GM19452 (cell line): ENCODE measurements around the gene OR11G2.
"Not testable (repeated sequence)": the region's sequence is repeated elsewhere in the genome, so short reads cannot be mapped to it uniquely, and the experiment has no call there.

Experiments used
- ATAC-seq: cut with Tn5 transposase; IDR thresholded peaks from one replicate; pipeline ENCODE4 v1.9.1; 2021; ENCODE audit not compliant: unreplicated experiment

OR11G2 gene

DNA sequence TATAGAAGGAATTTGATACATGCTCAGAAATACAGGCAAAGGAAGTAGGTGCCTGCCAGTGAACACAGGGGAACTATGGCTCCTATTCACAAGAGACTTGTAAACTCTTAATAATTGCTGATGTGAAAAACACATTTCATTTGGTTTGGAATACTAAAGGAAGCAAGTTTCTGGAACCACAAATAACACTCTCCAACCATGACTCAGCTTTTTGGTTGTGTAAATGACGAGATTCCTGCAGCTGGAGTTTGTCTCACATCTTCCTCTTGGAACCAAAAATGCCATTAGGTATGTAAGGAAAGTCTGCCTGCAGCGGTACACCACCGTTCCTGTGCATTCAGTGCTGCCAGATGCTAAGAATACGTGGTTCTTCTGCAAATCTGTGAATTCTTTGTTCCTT lies 28.3 kb downstream of the OR11G2 start:
- ATAC-seq = no peak

DNA sequence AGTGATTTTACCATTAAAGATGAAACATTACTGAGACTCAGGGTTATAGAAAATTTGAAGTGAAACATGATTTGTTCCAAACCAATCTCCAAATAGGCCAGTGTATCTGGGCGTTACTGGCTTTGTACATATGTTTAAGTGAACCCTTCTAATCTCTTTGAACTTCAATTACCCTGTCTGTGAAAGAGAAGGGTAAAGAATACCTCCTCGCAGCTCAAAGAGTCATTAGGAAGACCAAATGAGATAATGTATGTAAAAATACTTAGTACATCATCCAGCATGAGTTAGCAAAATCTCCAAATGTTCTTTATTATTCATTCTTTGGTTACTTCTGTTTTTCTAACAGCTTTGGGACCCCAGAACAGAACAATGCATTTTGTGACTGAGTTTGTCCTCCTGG lies 32.7 kb downstream of the OR11G2 start, which contains the start of gene OR11H6:
Gene OR11H6 (plus strand): TSS at position 301 of the 400 bp plus-strand sequence. CDS start 0 bp downstream, at position 301.
- ATAC-seq = no peak

DNA sequence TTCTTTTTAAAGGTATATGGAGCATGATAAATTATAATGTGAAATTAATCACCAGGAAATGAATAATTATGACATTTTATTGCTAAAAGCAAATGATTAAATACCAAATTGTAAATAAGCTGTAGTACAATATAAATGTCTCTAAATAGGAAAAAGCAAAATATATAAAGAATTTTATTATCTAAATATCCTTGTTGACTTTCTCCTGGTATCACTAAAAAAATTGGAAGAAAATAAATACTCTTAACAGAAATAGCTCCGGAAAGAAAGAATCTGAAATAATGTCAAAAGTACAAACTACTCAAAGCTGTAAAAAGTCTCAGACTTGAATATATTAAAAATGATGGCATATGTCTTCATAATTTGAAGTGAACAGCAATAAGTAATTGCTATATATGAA lies 38.0 kb downstream of the OR11G2 start, which contains the start of gene OR11H7:
Gene OR11H7 (plus strand): TSS at position 301 of the 400 bp plus-strand sequence.
- no peak for ATAC-seq

DNA sequence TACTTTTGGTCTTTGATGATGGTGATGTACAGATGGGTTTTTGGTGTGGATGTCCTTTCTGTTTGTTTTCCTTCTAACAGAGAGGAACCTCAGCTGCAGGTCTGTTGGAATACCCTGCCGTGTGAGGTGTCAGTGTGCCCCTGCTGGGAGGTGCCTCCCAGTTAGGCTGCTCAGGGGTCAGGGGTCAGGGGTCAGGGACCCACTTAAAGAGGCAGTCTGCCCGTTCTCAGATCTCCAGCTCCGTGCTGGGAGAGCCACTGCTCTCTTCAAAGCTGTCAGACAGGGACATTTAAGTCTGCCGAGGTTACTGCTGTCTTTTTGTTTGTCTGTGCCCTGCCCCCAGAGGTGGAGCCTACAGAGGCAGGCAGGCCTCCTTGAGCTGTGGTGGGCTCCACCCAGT lies 44.7 kb downstream of the OR11G2 start:
- ATAC-seq = not testable (repeated sequence)

DNA sequence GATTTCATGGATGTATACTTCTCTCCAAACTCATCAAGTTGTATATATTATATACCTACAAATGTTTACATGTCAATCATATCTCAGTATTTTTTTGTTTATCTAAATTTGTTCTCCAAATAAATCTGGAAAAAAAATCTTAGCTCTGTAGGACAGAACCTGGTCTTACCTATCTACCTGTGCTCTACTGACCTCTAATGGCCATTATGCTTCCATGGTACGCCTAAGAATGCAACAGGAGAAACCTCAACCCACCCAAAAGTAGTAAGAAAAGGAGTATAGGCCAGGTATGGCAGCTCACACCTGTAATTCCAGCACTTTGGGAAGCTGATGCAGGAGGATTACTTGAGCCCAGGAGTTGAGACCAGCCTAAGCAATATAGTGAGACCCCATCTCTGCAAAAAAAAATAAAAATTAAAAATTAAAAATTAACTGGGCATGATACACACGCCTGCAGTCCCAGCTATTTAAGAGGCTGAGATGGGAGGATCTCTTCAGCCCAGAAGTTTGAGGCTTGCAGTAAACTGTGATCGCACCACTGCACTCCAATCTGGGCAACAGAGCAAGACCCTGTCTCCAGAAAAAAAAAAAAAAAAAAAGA lies 57.0 kb downstream of the OR11G2 start:
- ATAC-seq = no peak
